GM12873 (cell line): Measurements from ENCODE around the gene CCNA2.

Experiments
- TF ChIP-seq, protein P1 (sequence below): IDR thresholded peaks from 2 replicates; pipeline ENCODE4 v1.5.1; 2012; ENCODE audit warnings: low read depth, mild to moderate bottlenecking, moderate library complexity, low read length, control low read depth; ENCODE audit not compliant: insufficient read depth; ENCODE audit errors: missing control alignments

Gene CCNA2

DNA sequence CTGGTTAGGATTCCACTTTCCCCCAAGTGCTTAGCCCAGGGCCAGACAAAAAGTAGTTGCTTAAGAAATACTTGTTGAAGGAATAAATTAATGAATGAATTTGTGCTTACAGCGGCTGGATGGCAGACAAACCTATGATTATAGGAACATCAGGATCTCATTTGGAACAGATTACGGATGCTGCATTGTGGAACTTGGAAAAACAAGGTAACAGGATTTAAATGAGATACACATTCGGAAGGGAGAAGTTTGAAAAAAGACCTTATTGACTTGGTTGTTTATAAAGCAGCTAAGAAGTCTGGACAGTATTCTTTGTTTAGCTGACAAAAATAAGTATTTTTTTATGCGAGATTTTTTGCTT lies 22.0 kb downstream of the CCNA2 start:
- TF ChIP-seq, protein P1, sequence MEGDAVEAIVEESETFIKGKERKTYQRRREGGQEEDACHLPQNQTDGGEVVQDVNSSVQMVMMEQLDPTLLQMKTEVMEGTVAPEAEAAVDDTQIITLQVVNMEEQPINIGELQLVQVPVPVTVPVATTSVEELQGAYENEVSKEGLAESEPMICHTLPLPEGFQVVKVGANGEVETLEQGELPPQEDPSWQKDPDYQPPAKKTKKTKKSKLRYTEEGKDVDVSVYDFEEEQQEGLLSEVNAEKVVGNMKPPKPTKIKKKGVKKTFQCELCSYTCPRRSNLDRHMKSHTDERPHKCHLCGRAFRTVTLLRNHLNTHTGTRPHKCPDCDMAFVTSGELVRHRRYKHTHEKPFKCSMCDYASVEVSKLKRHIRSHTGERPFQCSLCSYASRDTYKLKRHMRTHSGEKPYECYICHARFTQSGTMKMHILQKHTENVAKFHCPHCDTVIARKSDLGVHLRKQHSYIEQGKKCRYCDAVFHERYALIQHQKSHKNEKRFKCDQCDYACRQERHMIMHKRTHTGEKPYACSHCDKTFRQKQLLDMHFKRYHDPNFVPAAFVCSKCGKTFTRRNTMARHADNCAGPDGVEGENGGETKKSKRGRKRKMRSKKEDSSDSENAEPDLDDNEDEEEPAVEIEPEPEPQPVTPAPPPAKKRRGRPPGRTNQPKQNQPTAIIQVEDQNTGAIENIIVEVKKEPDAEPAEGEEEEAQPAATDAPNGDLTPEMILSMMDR = no peak

DNA sequence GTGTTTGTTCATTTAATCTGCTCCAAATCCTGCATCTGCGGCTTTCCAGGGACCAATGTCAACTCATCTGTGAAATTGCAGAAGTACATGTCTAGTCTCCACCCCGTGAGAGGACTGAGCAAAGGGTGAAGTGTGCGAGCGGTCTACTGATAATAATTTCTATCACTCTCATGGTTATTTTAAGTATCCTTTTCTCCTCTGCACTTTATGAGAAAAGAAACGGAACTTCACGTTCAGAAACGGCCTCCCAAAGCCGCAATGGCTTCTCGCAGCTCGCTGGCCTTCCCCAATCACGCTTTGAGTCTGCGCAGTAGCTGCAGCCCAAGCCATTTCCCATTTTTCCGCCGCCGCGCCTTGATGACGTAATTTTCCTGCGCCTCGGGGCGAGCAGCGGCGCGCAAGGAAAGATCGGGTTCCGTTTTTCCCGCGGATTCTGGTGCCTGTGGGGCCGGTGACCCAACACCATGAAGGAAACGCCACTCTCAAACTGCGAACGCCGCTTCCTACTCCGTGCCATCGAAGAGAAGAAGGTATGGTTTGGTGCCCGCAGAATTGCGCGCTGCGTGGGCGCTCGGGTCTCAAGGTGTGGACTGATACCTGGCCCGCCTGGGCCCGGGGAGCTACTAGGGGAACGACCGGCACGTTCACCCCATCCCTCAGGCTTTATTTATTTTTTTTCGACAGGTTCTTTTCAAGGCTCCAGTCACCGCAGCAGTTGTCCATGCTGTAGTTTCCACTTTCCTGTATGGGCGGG lies 22.5 kb downstream of the CCNA2 start, which contains the start of gene EXOSC9:
Gene EXOSC9, plus strand, starts transcription at position 363 of the 754 bp plus-strand sequence. Its CDS starts 102 bp downstream, at position 465.
- TF ChIP-seq, protein P1 = no peak

DNA sequence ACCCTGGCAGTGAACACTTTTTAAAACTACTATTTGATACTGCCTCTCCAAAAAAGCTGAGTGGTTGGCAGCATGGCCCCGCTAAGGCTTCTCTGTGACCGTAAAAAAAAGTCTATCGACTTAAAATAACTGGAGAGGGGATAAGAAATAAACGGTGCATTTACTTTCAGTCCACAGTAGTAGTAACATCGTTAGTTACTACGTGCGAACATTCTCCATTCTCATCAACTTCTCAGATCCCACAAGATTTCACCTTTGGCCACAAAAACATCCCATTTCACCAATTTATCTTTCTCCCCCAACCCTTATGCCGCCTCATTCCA lies 23.1 kb downstream of the CCNA2 start:
- TF ChIP-seq, protein P1 = no peak

DNA sequence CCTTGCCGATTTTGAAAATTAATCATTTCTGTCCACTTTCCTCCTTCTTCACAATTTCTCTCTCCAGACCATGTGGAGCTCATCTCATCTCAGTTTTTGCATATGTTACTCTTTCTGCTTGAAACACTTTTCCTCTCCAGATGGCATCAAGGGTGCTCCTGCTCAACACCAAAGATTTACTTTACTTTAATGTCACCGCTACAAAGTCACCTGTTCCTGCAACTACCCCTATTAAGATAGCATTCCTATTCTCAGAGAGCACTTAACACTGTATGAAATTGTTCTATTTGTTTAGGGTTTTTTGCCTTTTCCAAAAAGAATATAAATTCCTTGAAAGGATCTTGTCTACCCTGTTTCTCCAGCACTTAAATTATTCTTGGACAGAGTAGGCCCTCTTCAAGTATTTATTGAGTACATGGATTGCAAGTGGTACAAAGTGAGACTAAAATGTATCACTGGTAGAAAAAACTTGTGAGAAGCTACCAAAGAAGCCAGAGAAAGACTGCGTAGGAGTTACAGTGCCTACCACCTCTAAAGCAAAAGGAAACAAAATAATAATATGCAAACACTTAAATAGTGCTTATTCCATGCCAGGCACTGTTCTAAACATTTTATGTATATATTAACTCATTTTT lies 23.7 kb downstream of the CCNA2 start:
- TF ChIP-seq, protein P1 = no peak

DNA sequence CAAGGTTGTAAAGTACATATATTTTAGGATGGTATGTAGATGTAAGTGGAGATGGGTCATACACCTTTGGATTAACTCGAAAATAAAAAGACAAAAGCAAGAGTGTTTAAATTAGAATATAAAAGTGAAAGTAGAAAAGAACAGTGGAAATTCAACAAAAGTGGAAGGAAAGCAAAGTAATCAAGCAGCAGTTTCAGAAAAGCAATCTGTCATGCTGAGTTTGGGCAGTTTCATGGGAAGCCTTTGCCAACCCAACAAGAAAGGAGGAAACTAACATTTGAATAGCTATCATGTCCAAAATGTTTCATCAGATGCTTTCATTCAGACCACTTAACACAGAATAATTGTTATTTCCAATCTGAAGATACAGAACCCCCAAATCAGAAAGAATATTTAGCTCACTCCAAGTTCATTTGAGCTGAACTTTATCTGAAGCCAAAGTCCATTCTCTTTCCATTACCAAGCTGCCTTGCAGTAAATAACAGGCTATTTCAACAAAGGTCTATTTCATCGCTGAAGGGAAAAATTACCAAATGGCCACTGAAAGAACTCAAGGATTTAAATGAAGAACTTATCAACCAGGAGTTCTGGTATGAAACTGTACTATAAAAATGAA lies 24.4 kb downstream of the CCNA2 start:
- TF ChIP-seq, protein P1 = no peak

DNA sequence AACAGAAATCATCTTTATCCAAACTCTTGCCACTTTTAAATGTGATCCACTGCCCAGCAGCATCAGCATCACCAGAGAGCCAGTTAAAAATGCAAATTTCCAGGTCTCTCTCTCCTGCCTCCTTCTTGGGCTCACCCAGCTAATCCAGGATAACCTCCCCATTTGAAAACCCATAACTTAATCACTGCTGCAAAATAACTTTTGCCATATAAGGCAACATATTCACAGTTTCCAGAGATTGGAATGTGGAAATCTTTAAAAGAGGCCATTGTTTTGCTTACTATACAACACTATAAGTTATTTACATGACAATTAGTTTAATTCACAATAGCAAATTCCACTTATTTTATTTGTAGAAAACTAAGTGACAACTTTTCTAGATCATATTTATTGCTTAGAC lies 27.4 kb downstream of the CCNA2 start:
- TF ChIP-seq, protein P1 = no peak

DNA sequence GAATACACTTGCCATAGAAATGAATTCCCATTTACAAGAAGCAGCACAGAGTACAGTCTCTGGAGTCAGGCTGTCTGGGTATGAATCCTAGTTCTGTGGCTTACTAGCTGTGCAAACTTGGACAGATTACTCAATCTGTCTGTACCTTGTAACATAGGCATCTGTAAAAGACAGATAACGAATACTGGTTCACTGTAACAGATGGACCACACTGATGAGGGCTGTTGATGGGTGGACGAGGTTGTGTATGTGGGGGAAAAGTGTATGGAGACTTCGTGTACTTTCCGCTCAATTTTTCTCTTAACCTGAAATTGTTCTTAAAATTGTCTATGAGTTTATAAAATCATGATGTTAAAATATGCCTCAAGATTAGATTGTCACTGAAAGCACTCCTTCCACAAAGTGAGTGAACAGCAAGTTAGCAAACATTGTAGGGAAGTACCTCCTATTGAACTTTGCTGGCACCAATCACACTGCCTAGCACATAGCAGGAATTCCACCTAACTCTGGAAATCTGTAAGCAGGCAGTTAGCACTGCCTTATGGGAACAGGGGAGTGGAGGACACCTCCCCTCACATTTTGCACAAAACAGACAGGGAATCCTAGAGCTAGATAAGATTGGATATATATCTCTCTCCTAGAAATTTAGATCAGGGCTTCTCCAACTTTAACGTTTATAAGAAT lies 29.0 kb downstream of the CCNA2 start:
- TF ChIP-seq, protein P1 = no peak
